Measurements from ENCODE around the gene DGKB.

DNA sequence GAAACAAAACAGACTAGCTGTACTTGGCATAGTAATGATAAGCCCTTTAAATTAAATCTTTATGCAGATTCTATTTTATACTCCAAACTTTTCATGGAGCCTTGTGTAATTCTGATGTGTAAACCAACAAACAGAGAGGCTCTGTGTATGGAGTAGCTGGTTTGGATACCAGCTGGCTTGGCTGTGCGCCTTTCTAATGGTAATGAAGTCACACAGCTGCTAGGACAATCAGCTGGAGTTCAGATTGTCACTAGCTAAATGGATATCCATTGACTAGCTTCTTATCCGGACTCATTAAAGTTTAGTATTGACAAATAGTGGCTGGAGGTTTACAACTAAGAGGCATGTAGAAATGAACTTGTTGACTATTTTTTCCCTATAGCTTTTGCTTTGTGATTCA lies 398.4 kb downstream of the DGKB start:
- TF ChIP-seq, protein P1, sequence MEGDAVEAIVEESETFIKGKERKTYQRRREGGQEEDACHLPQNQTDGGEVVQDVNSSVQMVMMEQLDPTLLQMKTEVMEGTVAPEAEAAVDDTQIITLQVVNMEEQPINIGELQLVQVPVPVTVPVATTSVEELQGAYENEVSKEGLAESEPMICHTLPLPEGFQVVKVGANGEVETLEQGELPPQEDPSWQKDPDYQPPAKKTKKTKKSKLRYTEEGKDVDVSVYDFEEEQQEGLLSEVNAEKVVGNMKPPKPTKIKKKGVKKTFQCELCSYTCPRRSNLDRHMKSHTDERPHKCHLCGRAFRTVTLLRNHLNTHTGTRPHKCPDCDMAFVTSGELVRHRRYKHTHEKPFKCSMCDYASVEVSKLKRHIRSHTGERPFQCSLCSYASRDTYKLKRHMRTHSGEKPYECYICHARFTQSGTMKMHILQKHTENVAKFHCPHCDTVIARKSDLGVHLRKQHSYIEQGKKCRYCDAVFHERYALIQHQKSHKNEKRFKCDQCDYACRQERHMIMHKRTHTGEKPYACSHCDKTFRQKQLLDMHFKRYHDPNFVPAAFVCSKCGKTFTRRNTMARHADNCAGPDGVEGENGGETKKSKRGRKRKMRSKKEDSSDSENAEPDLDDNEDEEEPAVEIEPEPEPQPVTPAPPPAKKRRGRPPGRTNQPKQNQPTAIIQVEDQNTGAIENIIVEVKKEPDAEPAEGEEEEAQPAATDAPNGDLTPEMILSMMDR (IDR thresholded peaks at IDR 0.05), result no peak
- TF ChIP-seq POLR2A (IDR thresholded peaks at IDR 0.05), result no peak
